ENCODE measurements around the gene HLA-F.

- no peak for TF ChIP-seq CTCF (conservative IDR thresholded peaks at IDR 0.05; ENCODE audit: low read length)
- no peak for TF ChIP-seq EZH2phosphoT487 (IDR thresholded peaks at IDR 0.05; ENCODE audit: borderline replicate concordance)
Observed at GRCh38 chr6:29769336-29769735, 46.1 kb downstream of the HLA-F start.

Data from Loucy (cell line).